Midbrain (tissue), 1 donor: Measurements from ENCODE around the gene BCAS4.
"Not testable (repeated sequence)": the region's sequence is repeated elsewhere in the genome, so short reads cannot be mapped to it uniquely, and the experiment has no call there.

ENCODE experiments used
- DNase-seq: peaks from one replicate; lab custom pipeline; 2025; lab: John Stamatoyannopoulos, UW

Gene BCAS4

GRCh38 chr20:50876063-50876685, 81.3 kb downstream of the BCAS4 start:
- DNase-seq: no peak

GRCh38 chr20:50876816-50877215, 82.0 kb downstream of the BCAS4 start:
- no peak for DNase-seq

DNA sequence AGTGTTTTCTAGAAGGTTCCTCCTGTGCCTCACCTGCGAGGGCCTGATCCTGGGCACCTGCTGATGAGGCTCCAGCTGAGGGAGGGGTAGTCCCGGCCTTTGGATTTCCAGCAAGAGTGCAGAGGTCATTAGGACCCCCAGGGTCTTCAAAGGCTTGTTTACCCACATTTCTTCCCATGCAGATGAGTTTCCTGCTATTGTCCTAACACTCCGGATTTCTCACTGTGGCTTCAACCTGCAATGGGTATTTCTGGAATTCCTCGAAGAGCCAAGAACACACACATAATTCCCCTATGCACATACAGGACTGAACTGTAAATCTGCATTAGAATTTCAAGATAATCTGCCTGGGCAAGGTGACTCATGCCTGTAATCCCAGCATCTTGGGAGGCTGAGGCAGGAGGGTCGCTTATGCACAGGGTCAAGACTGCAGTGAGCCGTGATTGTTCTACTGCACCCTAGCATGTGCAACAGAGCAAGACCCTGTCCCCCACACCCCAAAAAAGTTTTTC, 82.4 kb downstream of the BCAS4 start:
- DNase-seq: no peak

DNA sequence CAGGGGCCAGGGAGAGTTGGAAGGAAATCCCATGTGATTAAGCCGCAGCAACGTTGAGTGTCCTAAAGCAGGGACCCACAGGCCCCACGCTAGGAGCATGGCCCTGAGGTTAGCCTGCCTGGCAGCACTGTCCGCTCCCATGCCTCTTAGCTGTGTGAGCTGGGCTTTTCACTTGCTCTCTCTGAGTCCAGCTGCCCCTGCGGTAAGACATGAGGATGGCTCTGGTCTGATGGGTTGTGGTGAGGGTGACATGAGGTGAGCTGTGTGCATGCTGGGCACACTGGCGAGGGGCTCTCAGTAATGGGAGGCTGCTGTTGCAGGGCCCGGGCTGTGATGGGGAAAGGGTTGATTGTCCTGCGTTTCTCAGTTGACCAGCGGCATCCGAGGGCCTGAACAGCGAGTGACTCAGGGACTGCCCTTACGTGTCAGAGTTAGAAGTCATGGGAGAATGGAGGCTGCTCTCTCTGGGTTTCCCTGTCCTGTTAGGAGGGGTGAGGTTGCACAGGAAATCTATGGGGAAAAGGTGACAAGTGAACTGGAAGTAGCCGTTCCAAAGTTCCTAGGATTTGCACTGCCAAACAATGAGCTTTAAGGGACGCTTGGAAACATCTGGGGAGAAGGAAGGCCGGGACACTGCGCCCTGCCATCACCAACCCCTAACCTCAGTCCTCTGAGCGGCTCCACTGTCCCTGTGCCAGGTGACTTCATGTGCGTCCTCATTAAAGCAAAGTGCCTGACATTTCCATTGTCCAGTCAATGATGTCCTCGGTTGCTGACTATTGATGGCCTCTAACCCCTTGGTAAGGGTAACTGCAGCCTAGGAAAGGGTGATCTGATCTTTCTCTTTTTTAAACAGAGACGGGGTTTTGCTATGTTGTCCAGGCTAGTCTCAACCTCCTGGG, 85.0 kb downstream of the BCAS4 start:
- no peak for DNase-seq

- DNase-seq: not testable (repeated sequence)
Measured at GRCh38 chr20:50881759-50882424, 87.0 kb downstream of the BCAS4 start.

- no peak for DNase-seq
Measured at GRCh38 chr20:50883856-50884255, 89.0 kb downstream of the BCAS4 start.

DNA sequence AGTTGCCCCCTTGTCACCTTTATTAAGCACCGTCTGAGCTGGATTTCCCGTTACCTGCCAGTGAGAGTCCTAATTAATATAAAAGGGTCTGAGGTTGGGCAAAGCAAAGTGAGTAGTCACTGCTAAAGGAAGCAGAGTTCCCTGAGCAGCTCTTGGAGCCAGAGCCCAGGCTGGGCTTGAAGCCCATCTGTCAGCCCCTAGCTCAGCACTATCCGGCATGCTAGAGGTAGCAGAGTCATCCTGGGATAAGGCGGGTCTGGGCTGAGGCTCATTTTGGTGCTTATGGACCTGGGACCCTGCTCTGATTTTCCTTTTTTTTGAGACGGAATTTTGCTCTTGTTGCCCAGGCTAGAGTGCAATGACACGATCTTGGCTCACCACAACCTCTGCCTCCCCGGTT, 90.2 kb downstream of the BCAS4 start:
- no peak for DNase-seq

GRCh38 chr20:50885781-50886180, 90.9 kb downstream of the BCAS4 start:
- DNase-seq: no peak

DNA sequence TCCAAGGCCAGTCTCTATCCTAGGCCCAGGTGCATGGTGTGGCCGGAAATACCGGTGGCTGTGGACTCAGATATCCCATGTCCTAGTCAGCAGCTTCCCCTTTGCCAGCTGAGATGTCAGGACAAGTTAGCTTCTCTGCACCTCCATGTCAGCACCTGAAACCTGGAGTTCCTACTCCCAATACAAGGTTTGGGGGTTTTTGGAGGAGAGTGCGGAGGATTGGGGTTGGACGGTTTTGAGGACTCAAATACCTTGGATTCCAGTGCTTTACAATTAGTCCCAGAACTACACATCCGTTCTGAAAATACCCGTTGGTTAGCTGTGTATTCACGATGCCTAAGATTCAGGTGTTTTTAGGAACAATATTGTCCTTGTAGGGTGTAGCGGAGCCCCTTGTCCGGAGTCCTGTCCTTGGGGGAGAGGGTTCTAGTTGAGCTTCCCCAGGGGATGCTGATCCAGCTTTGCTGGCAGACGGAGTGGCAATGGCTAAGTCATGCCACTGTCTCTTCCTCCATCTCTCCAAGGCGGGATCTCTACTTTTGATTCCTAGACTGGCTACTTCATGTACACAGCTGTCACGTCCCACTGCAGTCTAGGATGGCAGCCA, 91.4 kb downstream of the BCAS4 start:
- no peak for DNase-seq

- DNase-seq: no peak
Measured at GRCh38 chr20:50887576-50887975, 92.7 kb downstream of the BCAS4 start.

DNA sequence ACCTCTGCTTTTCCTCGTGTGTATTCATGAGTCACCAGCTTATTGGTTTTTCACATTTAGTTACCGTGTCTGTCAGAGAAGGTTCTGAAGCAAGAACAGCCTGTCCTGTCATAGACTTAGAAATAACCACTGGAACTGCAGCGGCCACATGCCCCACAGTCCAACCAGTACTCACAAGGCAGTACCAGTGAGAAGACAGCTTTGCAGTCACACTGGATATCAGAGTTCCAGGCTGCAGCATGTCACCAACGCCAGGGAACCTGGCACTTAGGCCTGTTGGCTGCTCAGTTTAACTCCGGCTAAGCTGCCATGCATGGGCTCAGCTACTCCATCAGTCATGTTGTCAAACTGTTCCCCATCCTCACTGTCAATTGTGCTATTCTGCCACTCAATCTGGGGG, 96.3 kb downstream of the BCAS4 start:
- DNase-seq: no peak

DNA sequence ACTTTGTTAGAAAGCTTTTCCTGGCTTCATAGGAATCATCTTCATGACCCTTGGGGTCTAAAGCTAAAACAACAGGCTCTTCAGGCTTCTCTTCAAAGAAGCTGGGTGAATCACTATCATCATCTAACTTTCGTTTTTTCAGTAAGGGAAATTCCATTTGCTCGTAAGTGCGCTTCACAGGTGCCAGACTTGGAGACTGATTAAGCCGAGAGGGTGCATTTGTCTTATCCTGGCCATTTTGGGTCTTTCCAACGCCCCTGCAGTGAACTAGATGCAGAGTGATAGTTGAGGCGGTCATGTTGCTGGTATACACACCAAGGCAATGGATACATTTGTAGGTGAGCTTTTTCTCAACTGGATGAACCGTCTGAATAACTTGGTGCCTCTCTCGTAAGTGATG, 97.5 kb downstream of the BCAS4 start:
- no peak for DNase-seq

DNA sequence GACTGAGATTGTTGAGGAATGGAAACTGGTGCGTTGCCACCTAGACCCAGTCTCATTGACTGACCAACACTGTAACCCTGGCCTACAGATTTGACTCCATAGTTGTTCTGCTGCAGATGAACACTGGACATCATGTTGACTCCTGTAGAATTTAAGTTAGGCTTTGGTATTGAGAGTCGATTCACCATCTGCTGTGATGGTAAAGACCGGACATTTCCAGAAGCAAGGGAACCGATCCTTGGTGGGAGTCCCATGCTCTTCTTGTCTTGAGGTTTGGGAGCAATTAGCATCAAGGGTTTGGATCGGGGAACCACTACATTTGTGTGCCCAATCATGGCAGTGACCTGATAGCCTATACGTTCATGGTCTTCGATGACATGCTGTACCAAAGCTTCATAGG, 98.8 kb downstream of the BCAS4 start:
- no peak for DNase-seq

DNA sequence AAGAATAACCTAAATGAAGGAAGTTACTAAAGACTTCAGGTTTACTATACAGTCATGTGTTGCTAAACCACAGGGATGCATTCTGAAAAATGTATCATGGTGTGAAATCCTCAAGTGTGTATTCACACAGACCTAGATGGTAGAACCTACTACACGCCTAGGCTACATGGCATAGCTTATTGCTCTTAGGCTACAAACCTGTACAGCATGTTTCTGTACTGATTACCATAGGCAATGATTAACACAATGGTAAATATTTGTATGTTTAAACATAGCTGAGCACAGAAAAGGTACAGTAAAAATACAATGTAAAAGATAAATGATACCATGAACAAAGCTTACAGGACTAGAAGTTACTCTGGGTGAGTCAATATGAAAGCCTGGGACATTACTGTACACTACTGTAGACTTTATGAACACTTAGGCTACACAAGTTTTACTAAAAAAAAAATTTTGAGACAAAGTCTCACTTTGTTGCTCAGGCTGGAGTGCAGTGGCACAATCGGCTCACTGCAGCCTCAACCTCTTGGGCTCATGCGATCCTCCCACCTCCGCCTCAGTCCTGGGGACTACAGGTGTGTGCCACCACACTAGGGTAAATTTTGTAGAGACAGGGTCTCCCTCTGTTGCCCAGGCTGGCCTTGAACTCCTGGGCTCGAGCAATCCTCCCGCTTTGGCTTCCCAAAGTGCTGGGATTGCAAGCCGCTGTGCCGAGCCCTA, 100.4 kb downstream of the BCAS4 start:
- no peak for DNase-seq

DNA sequence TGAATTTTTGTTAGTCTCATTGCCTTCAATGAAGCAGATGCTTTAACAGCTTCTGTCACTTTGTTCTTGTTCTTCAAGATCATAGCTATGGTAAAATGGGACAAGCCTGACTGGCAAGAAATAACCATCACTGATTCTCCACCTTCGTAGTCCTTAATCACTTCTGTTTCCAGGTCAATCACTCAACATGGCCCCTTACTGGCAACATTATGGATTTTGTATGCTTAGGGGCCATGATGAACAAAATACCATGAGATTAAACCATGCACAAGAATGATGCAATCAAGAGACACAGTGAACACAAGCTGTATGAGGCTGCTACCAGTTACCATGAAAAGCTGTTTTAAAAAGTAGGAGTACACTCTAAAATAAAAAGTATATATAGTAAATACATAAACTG, 103.6 kb downstream of the BCAS4 start:
- DNase-seq: no peak

DNA sequence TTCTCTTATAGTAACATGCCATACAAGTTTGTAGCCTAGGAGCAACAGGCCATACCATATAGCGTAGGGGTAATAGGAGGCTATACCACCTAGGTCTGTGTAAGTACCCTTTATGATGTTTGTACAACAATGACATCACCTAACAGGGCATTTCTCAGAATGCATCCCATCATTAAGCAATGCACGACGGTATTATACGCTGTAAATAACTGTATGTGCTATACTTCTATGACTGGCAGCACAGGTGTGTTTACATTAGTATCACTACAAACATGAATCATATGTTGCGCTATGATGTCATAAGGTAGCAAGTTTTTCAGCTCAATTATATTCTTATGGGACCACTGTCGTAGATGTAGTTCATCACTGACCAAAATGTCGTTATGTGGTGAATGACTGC, 105.4 kb downstream of the BCAS4 start:
- DNase-seq: no peak

GRCh38 chr20:50901301-50901700, 106.4 kb downstream of the BCAS4 start:
- no peak for DNase-seq

- no peak for DNase-seq
Measured at GRCh38 chr20:50903353-50904051, 108.6 kb downstream of the BCAS4 start.

DNA sequence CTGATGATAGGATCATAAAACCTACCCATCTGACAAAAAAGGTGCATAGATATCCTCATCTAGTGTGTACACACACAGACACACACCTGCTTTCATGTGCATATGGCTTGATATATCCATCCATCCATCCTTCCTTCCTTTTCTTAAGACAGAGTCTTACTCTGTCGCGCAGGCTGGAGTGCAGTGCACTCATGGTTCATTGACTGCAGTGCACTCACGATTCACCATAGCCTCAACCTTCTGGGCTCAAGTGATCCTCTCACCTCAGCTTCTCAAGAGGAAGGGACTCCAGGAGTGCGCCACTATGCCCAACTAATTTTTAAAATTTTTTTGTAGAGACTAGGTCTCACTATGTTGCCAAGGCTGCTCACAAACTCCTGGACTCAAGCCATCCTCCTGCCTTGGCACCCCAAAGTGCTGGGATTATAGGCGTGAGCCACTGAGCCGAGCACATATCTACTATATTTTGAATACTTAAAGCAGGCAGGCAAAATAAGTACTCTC, 109.3 kb downstream of the BCAS4 start:
- DNase-seq: no peak

GRCh38 chr20:50909413-50909812, 114.6 kb downstream of the BCAS4 start:
- no peak for DNase-seq

DNA sequence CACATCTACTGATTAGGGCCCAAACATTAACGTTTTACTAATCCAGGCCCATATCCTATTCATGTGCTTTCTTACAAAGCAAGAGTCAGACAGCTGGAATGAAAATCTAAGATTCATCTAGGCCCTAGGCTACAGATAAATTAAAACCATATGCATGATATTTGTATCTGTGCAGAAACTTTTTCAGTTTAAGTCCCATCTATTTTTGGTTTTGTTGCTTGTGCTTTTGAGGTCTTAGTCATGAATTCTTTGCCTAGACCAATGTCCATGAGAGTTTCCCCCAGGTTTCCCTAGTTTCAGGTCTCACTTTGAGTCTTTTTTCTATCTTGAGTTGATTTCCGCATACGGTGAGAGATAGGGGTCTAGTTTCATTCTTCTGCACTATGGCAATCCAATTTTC, 116.2 kb downstream of the BCAS4 start:
- DNase-seq: no peak
